ENCODE data around the gene C19orf85.
A peak's percentile ranks its signal among the peaks of the same experiment; 100 is the strongest.

C19orf85 gene

DNA sequence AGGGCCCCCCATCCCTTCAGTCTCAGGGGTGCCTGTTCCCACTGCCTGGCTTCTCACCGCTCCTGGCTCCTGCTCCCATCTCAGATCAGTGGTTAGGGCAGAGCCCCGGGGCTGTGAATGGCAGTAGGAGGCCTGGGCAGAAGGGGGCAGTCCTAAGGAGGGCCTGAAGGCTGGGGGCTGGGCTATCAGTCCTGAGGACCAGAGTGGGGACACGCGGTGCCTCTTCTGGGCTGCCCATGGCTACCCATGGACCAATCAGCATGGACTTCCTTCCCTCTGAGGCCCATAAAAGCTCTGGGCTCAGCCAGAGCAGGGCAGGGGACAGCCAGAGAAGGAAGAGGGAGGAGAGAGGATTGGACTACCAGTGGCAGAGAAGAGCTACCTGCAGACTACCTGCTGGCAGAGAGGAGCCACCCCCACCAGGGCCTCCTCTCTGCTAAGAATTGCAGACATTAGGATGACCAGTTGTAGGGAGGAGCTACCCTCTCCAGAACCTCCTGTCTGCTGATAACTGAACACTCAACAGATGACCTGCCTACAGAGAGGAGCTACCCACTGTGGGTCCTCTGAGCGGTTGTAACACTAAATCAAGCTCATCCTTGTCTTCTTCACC, 44.8 kb downstream of the C19orf85 start:
- Histone ChIP-seq H3K27me3 (replicated peaks) (no peaks in the 10 kb centered on the region), H3K36me3 (replicated peaks) (no peaks in the 10 kb centered on the region), H3K4me3 (ENCODE audit: low read depth, low read length) (no peak overlapping the region), H3K27ac (no peak overlapping the region)
- TF ChIP-seq, protein P1, sequence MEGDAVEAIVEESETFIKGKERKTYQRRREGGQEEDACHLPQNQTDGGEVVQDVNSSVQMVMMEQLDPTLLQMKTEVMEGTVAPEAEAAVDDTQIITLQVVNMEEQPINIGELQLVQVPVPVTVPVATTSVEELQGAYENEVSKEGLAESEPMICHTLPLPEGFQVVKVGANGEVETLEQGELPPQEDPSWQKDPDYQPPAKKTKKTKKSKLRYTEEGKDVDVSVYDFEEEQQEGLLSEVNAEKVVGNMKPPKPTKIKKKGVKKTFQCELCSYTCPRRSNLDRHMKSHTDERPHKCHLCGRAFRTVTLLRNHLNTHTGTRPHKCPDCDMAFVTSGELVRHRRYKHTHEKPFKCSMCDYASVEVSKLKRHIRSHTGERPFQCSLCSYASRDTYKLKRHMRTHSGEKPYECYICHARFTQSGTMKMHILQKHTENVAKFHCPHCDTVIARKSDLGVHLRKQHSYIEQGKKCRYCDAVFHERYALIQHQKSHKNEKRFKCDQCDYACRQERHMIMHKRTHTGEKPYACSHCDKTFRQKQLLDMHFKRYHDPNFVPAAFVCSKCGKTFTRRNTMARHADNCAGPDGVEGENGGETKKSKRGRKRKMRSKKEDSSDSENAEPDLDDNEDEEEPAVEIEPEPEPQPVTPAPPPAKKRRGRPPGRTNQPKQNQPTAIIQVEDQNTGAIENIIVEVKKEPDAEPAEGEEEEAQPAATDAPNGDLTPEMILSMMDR (IDR thresholded peaks at IDR 0.05; ENCODE audit: low read depth, low read length, missing control alignments), result no peak
- in situ Hi-C loops (cut with HindIII; ENCODE audit: low pct_ligation_motif_present, low sequenced_read_pairs), result no loop called here
- no peak for DNase-seq

GRCh38 chr19:55419103-55419502, 45.4 kb downstream of the C19orf85 start:
- TF ChIP-seq, protein P1 (IDR thresholded peaks at IDR 0.05; ENCODE audit: low read depth, low read length, missing control alignments), result no peak
- no peaks in the 10 kb centered on the region for H3K36me3 ChIP-seq (replicated peaks)
- no peaks in the 10 kb centered on the region for H3K27me3 ChIP-seq (replicated peaks)
- no peak for DNase-seq
- H3K4me3 ChIP-seq (ENCODE audit: low read depth, low read length), result no peak overlapping the region
- in situ Hi-C loops (cut with HindIII; ENCODE audit: low pct_ligation_motif_present, low sequenced_read_pairs), result no loop called here
- H3K27ac ChIP-seq, result no peak overlapping the region

GRCh38 chr19:55418185-55418584, 46.4 kb downstream of the C19orf85 start:
- TF ChIP-seq, protein P1 (IDR thresholded peaks at IDR 0.05; ENCODE audit: low read depth, low read length, missing control alignments), result peak; percentile 81
- in situ Hi-C loops (cut with HindIII; ENCODE audit: low pct_ligation_motif_present, low sequenced_read_pairs), result no loop called here
- DNase-seq, result peak; percentile 80

More at GRCh38 chr19:55418185-55418584, 46.4 kb downstream of the C19orf85 start:
- H3K27ac ChIP-seq, result no peak overlapping the region
- no peaks in the 10 kb centered on the region for H3K27me3 ChIP-seq (replicated peaks)
- H3K4me3 ChIP-seq (ENCODE audit: low read depth, low read length), result no peak overlapping the region
- H3K36me3 ChIP-seq (replicated peaks), result no peaks in the 10 kb centered on the region
